ENCODE measurements around the gene INPP4B. TPM values are rescaled to one million over a fixed set of nuclear protein-coding genes. Genes with fewer than 3 reads are reported as not detected.

Gene INPP4B
- total RNA-seq, 1 donor from 2014 or later: 4.9 TPM

- Mint-ChIP-seq H3K9me3 (ENCODE audit: unreplicated experiment) (no peaks in the 10 kb centered on the region), H3K27ac (ENCODE audit: unreplicated experiment) (no peak overlapping the region), H3K36me3 (ENCODE audit: low read depth, unreplicated experiment) (no peaks in the 10 kb centered on the region), H3K27me3 (ENCODE audit: unreplicated experiment) (no peaks in the 10 kb centered on the region), H3K4me1 (ENCODE audit: unreplicated experiment) (peaks cover 6% of the 10 kb centered on the region), H3K4me3 (ENCODE audit: unreplicated experiment) (no peak overlapping the region)
- no peak for DNase-seq (ENCODE audit: low spot score)
- no peak for TF ChIP-seq CTCF (IDR thresholded peaks at IDR 0.05; ENCODE audit: unreplicated experiment)
These were observed 425.6 kb downstream of the INPP4B start for GRCh38 chr4:142420311-142421095.

DNA sequence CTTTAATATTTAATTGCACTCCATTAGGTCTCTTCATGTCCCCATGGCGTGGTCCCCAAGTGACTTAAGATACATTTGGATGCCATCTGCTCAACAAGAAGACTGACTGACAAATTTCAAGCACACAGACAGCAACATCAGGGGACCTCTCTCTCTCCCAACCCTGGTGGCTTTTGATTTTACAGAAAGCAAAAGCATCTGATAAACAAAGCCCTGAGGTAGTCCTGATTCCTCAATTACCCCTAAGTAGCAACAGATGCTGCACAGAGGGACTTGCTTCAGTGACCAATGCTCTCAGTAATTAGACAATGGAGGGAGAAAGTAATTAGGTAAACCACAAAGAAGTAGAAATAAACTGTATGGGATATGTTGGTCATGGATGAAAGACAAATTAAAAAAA lies 426.4 kb downstream of the INPP4B start:
- Mint-ChIP-seq H3K27me3 (ENCODE audit: unreplicated experiment) (no peaks in the 10 kb centered on the region), H3K4me3 (ENCODE audit: unreplicated experiment) (no peak overlapping the region), H3K36me3 (ENCODE audit: low read depth, unreplicated experiment) (no peaks in the 10 kb centered on the region), H3K9me3 (ENCODE audit: unreplicated experiment) (no peaks in the 10 kb centered on the region), H3K27ac (ENCODE audit: unreplicated experiment) (no peak overlapping the region), H3K4me1 (ENCODE audit: unreplicated experiment) (peaks cover 6% of the 10 kb centered on the region)
- TF ChIP-seq CTCF (IDR thresholded peaks at IDR 0.05; ENCODE audit: unreplicated experiment): no peak
- no peak for DNase-seq (ENCODE audit: low spot score)

DNA sequence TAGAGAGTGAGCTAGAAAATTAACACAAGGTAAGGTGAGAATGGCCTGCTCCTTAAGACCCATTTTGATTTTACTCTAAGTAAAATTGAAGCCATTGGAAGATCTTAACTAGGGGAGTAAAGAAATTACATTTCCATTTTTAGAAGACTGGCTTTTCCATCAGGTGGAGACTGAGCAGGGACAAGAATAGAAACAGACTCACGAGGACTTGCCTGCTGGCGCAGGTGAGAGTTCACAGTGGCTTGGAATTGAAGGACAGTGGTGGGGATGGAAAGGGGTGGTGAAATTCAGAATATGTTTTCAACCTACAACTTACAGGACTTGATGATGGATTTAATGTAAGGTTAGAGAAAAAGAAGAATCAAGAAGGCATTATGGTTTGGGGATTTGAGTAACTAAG lies 427.4 kb downstream of the INPP4B start:
- Mint-ChIP-seq H3K36me3 (ENCODE audit: low read depth, unreplicated experiment) (no peaks in the 10 kb centered on the region), H3K27ac (ENCODE audit: unreplicated experiment) (no peak overlapping the region), H3K4me1 (ENCODE audit: unreplicated experiment) (peaks cover 5% of the 10 kb centered on the region), H3K4me3 (ENCODE audit: unreplicated experiment) (no peak overlapping the region), H3K9me3 (ENCODE audit: unreplicated experiment) (no peaks in the 10 kb centered on the region), H3K27me3 (ENCODE audit: unreplicated experiment) (no peaks in the 10 kb centered on the region)
- DNase-seq (ENCODE audit: low spot score): no peak
- no peak for TF ChIP-seq CTCF (IDR thresholded peaks at IDR 0.05; ENCODE audit: unreplicated experiment)

DNA sequence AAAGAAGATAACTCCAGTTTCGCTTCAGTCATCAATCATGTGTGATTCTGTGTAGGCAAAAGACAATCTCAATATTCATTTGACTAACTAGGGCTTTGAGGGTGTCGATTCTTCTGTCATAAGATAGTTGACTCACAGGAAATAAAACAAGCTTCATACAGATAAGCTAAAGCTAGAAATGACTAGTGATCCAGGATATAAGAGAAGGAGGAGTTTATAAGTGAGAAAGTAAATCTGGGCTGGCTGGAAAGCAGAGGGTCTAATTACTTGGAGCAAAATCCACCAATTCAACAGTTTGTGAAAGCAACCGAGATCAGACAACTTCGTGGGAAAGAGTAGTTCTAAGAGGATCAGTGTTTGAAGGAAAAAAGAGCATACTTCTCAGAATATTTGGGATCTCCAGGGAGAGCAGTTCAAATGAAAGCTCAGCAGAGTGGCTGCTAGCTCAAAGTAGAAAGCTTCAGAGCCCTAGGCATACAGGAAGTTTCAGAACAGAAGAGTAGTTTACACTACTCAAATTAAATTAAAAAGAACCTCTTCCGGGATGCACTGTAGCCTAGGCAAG lies 429.3 kb downstream of the INPP4B start:
- Mint-ChIP-seq H3K4me1 (ENCODE audit: unreplicated experiment) (peaks cover 5% of the 10 kb centered on the region), H3K36me3 (ENCODE audit: low read depth, unreplicated experiment) (no peaks in the 10 kb centered on the region), H3K9me3 (ENCODE audit: unreplicated experiment) (no peaks in the 10 kb centered on the region), H3K27ac (ENCODE audit: unreplicated experiment) (no peak overlapping the region), H3K4me3 (ENCODE audit: unreplicated experiment) (no peak overlapping the region), H3K27me3 (ENCODE audit: unreplicated experiment) (no peaks in the 10 kb centered on the region)
- DNase-seq (ENCODE audit: low spot score): no peak
- TF ChIP-seq CTCF (IDR thresholded peaks at IDR 0.05; ENCODE audit: unreplicated experiment): no peak

DNA sequence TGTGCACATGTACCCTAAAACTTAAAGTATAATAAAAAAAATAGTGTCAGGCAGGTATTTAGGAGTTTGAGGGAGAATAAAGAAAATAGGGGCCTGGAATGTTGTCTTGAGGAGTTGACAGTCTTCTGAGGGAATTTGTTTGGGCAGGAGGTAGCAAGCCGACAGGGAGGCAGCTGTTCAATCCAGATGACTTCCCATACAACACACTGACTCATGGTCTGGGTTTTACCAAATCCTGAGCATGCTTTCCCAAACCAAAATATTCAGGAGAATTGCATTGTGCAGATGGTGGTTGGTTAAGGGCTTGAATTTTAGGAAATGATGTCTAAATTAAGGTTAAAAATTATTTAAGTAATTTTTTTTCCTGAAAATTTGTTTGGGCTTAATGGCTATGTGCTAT lies 430.0 kb downstream of the INPP4B start:
- Mint-ChIP-seq H3K27me3 (ENCODE audit: unreplicated experiment) (no peaks in the 10 kb centered on the region), H3K36me3 (ENCODE audit: low read depth, unreplicated experiment) (no peaks in the 10 kb centered on the region), H3K9me3 (ENCODE audit: unreplicated experiment) (no peaks in the 10 kb centered on the region), H3K27ac (ENCODE audit: unreplicated experiment) (no peak overlapping the region), H3K4me3 (ENCODE audit: unreplicated experiment) (no peak overlapping the region), H3K4me1 (ENCODE audit: unreplicated experiment) (peaks cover 5% of the 10 kb centered on the region)
- no peak for TF ChIP-seq CTCF (IDR thresholded peaks at IDR 0.05; ENCODE audit: unreplicated experiment)
- DNase-seq (ENCODE audit: low spot score): no peak

All from endothelial cell (in vitro differentiated cells).